Lower lobe of right lung (tissue), 2 donors: ENCODE results near the gene USH1C. TPM values are rescaled to one million over a fixed set of nuclear protein-coding genes. Genes with fewer than 3 reads are reported as not detected.

Experiments used
- ATAC-seq, 2 donors: fragments of 200-7000 bp; cut with Tn5 transposase; one replicate each; pipeline ENCODE4 v1.9.1; 2020 to 2022; ENCODE audit warnings: mild to moderate bottlenecking in 2 of 2, moderate library complexity in 2 of 2
- DNase-seq: peaks from one replicate; pipeline ENCODE4 v3.0.0-alpha.2; 2020
- H3K27ac ChIP-seq: fragments of 200-600 bp; one replicate; pipeline ENCODE4 v1.8.0; 2022
- H3K27me3 ChIP-seq: fragments of 200-600 bp; one replicate; pipeline ENCODE4 v1.8.0; 2022; ENCODE audit warnings: low read depth
- H3K36me3 ChIP-seq: fragments of 200-600 bp; one replicate; pipeline ENCODE4 v1.8.0; 2022; ENCODE audit warnings: mild to moderate bottlenecking
- H3K4me1 ChIP-seq: fragments of 200-600 bp; one replicate; pipeline ENCODE4 v1.8.0; 2022
- H3K4me3 ChIP-seq: fragments of 200-600 bp; one replicate; pipeline ENCODE4 v1.8.0; 2022; ENCODE audit warnings: mild to moderate bottlenecking
- H3K9me3 ChIP-seq: fragments of 200-600 bp; one replicate; pipeline ENCODE4 v1.8.0; 2022
- intact Hi-C: fragments of 100-400 bp; cut with DNase I; formaldehyde crosslinking; loops from one replicate; pipeline ENCODE4 v1.11.0; 2022
- total RNA-seq: library from RNA; stranded (reverse); fragmentation: NEBNext Ultra II Directional; extraction: Animal tissue kit (Norgen Biotek cat#: 25700); gene quantifications from one replicate; pipeline ENCODE4 v1.2.1, GENCODE V29; 2021
- TF ChIP-seq, protein P1 (sequence below): fragments of 200-600 bp; IDR thresholded peaks from one replicate; pipeline ENCODE4 v1.8.0; 2022; ENCODE audit warnings: antibody characterized with exemption, mild to moderate bottlenecking
- donor health status: DM: no; HTN: yes; CAD: no; lungs with severe emphysema.

USH1C gene
- total RNA-seq, 1 donor from 2014 or later: 0.30 TPM

- Histone ChIP-seq H3K27ac (no peak overlapping the region), H3K36me3 (no peaks in the 10 kb centered on the region), H3K4me3 (no peak overlapping the region), H3K27me3 (peaks cover 10% of the 10 kb centered on the region), H3K4me1 (no peaks in the 10 kb centered on the region), H3K9me3 (no peaks in the 10 kb centered on the region)
- ATAC-seq: no peak
- TF ChIP-seq, protein P1, sequence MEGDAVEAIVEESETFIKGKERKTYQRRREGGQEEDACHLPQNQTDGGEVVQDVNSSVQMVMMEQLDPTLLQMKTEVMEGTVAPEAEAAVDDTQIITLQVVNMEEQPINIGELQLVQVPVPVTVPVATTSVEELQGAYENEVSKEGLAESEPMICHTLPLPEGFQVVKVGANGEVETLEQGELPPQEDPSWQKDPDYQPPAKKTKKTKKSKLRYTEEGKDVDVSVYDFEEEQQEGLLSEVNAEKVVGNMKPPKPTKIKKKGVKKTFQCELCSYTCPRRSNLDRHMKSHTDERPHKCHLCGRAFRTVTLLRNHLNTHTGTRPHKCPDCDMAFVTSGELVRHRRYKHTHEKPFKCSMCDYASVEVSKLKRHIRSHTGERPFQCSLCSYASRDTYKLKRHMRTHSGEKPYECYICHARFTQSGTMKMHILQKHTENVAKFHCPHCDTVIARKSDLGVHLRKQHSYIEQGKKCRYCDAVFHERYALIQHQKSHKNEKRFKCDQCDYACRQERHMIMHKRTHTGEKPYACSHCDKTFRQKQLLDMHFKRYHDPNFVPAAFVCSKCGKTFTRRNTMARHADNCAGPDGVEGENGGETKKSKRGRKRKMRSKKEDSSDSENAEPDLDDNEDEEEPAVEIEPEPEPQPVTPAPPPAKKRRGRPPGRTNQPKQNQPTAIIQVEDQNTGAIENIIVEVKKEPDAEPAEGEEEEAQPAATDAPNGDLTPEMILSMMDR: no peak
- no peak for DNase-seq
- intact Hi-C loops: no loop called here
Observed at GRCh38 chr11:17561111-17561415, 16.8 kb upstream of the USH1C start.

- TF ChIP-seq, protein P1: no peak
- no peak overlapping the region for H3K27ac ChIP-seq
Observed at GRCh38 chr11:17560281-17561110, 16.3 kb upstream of the USH1C start.

GRCh38 chr11:17559341-17560087 is 15.3 kb upstream of the USH1C start:
- no peaks in the 10 kb centered on the region for H3K4me1 ChIP-seq
- H3K4me3 ChIP-seq: no peak overlapping the region
- DNase-seq: no peak
- no peak for ATAC-seq
- TF ChIP-seq, protein P1: no peak
- H3K36me3 ChIP-seq: no peaks in the 10 kb centered on the region
- H3K27me3 ChIP-seq: peaks cover 10% of the 10 kb centered on the region
- intact Hi-C loops: no loop called here
- H3K27ac ChIP-seq: no peak overlapping the region
- H3K9me3 ChIP-seq: no peaks in the 10 kb centered on the region

More at GRCh38 chr11:17560281-17561110, 16.3 kb upstream of the USH1C start:
- DNase-seq (no peak), ATAC-seq (no peak)
- no peaks in the 10 kb centered on the region for H3K36me3 ChIP-seq
- no peak overlapping the region for H3K4me3 ChIP-seq
- H3K27me3 ChIP-seq: peaks cover 10% of the 10 kb centered on the region
- intact Hi-C loops: no loop called here
- no peaks in the 10 kb centered on the region for H3K9me3 ChIP-seq
- H3K4me1 ChIP-seq: no peaks in the 10 kb centered on the region

DNA sequence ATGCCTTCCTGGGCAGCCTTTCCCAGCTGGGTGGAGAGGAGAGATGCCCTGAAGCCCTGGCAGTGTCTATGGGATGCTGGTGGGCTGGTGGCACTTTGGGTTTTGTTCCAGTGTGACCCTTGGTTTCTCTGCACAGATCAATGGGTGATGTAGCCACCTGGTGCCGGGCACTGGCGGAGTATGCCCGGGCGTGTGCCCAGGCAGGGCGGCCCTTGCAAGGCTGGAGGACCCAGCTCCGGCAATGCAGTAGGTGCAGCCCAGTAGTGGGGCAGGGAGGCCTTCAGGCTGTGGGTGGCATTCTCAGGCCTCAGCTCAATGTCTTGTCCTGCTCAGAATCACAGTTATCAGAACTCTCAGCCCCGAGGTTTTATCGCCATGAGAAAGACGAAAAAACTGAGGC is 14.7 kb upstream of the USH1C start:
- Histone ChIP-seq H3K27me3 (peaks cover 10% of the 10 kb centered on the region), H3K36me3 (no peaks in the 10 kb centered on the region), H3K4me1 (no peaks in the 10 kb centered on the region), H3K27ac (no peak overlapping the region), H3K4me3 (no peak overlapping the region), H3K9me3 (no peaks in the 10 kb centered on the region)
- no peak for DNase-seq
- intact Hi-C loops: no loop called here
- TF ChIP-seq, protein P1: no peak
- ATAC-seq: no peak

- intact Hi-C loops: no loop called here
- DNase-seq (no peak), ATAC-seq (no peak)
- TF ChIP-seq, protein P1: no peak
- H3K9me3 ChIP-seq: no peaks in the 10 kb centered on the region
- H3K4me3 ChIP-seq: no peak overlapping the region
- H3K27me3 ChIP-seq: peaks cover 10% of the 10 kb centered on the region
- no peaks in the 10 kb centered on the region for H3K36me3 ChIP-seq
- no peaks in the 10 kb centered on the region for H3K4me1 ChIP-seq
- no peak overlapping the region for H3K27ac ChIP-seq
Observed at GRCh38 chr11:17558025-17558780, 14.0 kb upstream of the USH1C start.
